HepG2 (cell line): ENCODE data around the gene ZFAND2B. TPM values are rescaled to one million over a fixed set of nuclear protein-coding genes. Genes with fewer than 3 reads are reported as not detected.

Experiments used
- ATAC-seq: fragments of 200-7000 bp; cut with Tn5 transposase; 3 replicates; pipeline ENCODE4 v1.9.1; 2020; ENCODE audit warnings: mild to moderate bottlenecking, moderate library complexity
- BruUV-seq: library from RNA; stranded (reverse); fragments of 400-500 nt; replicated peaks from 2 replicates; lab custom pipeline; 2021; lab: Mats Ljungman, UMichigan
- CTCF ChIA-PET: fragments of 300-600 bp; formaldehyde crosslinking; extraction: SDS; loops from one replicate; lab custom pipeline; 2021; ENCODE audit warnings: low total read pairs, inconsistent platforms, low intra/inter-chr PET ratio; lab: Yijun Ruan, JAX
- POLR2A ChIA-PET: fragments of 350-600 bp; sonication (Branson Sonifier 250); formaldehyde crosslinking; loops from one replicate; lab custom pipeline; 2020; ENCODE audit warnings: antibody characterized with exemption, inconsistent platforms; lab: Yijun Ruan, JAX
- DNase-seq: peaks from one replicate; pipeline ENCODE4 v3.0.0-alpha.2; 2015; ENCODE audit warnings: low spot score
- FAIRE-seq: peaks from 3 replicates; lab custom pipeline; 2011; peaks lifted over from hg19 to GRCh38; lab: Jason Lieb, UNC
- H2AFZ ChIP-seq: one replicate; pipeline ENCODE4 v1.6.1; 2011; ENCODE audit warnings: low read length, inconsistent platforms
- H3K27ac ChIP-seq: fragments of 300-600 bp; 3 replicates; pipeline ENCODE4 v1.8.0; 2011; ENCODE audit warnings: mixed run types, mild to moderate bottlenecking, mixed read lengths, low read length, inconsistent platforms; ENCODE audit not compliant: insufficient read depth; ENCODE audit errors: extremely low read length
- H3K27me3 ChIP-seq, 2 experiments: fragments of 200-600 bp in 1 of 2; 2 replicates in 1 of 2; 3 replicates in 1 of 2; pipeline versions ENCODE4 v1.6.0 to v1.8.0; 2011; ENCODE audit warnings: low read length in 2 of 2, mild to moderate bottlenecking in 2 of 2, moderate library complexity in 2 of 2, inconsistent platforms in 1 of 2; ENCODE audit not compliant: insufficient read depth in 2 of 2, control insufficient read depth in 1 of 2
- H3K36me3 ChIP-seq, 2 experiments: fragments of 200-600 bp in 1 of 2; replicated peaks in 1 of 2; 2 replicates in 1 of 2; 3 replicates in 1 of 2; pipeline versions ENCODE4 v1.5.1 to v1.8.0; 2011; ENCODE audit warnings: low read length in 2 of 2, inconsistent platforms in 1 of 2; ENCODE audit not compliant: insufficient read depth in 2 of 2, control insufficient read depth in 1 of 2
- H3K4me1 ChIP-seq: 2 replicates; pipeline ENCODE4 v1.5.1; 2012; ENCODE audit warnings: low read length, inconsistent platforms; ENCODE audit not compliant: insufficient read depth
- H3K4me2 ChIP-seq: 2 replicates; pipeline ENCODE4 v1.6.0; 2011; ENCODE audit warnings: low read depth, low read length, inconsistent platforms
- H3K4me3 ChIP-seq, 3 experiments: fragments of 200-600 bp in 1 of 3; sonication (generic), shearing (Covaris generic) in 1 of 3; replicated peaks in 1 of 3; 2 replicates each; pipeline ENCODE4 v1.5.1; 2011 to 2016; ENCODE audit warnings: low read length in 3 of 3, inconsistent platforms in 2 of 3, low read depth in 2 of 3, mild to moderate bottlenecking in 2 of 3, control low read depth in 1 of 3, mixed read lengths in 1 of 3; ENCODE audit not compliant: insufficient read depth in 1 of 3
- H3K79me2 ChIP-seq: one replicate; pipeline ENCODE4 v1.6.1; 2011; ENCODE audit warnings: low read length, inconsistent platforms; ENCODE audit not compliant: insufficient read depth
- H3K9ac ChIP-seq: 2 replicates; pipeline ENCODE4 v1.6.0; 2011; ENCODE audit warnings: mild to moderate bottlenecking, low read depth, low read length, inconsistent platforms; ENCODE audit not compliant: insufficient read depth
- H3K9me3 ChIP-seq: 2 replicates; pipeline ENCODE4 v1.5.1; 2012; ENCODE audit warnings: mild to moderate bottlenecking, low read length
- H4K20me1 ChIP-seq: 2 replicates; pipeline ENCODE4 v1.6.0; 2011; ENCODE audit warnings: inconsistent platforms, mild to moderate bottlenecking, low read length, moderate library complexity; ENCODE audit not compliant: insufficient read depth
- CEBPZ ChIP-seq: IDR thresholded peaks from 2 replicates; pipeline ENCODE4 v1.6.1; 2012; ENCODE audit warnings: low read length, improper control_type of control experiment
- ZNF121 ChIP-seq: sonication (generic); formaldehyde crosslinking; IDR thresholded peaks from 2 replicates; pipeline ENCODE4 v1.5.0; 2020; ENCODE audit warnings: mild to moderate bottlenecking, missing genetic modification reagents
- ZNF674 ChIP-seq: sonication (generic); formaldehyde crosslinking; IDR thresholded peaks from 2 replicates; pipeline ENCODE4 v1.5.0; 2020; ENCODE audit warnings: low read depth, mild to moderate bottlenecking, missing genetic modification reagents
- ZNF776 ChIP-seq: sonication (generic); formaldehyde crosslinking; IDR thresholded peaks from 2 replicates; pipeline ENCODE4 v1.4.0; 2020; ENCODE audit warnings: mild to moderate bottlenecking, missing genetic modification reagents
- WGBS: methylation state at CpG from one replicate; pipeline ENCODE4 v1.1.6; 2017; ENCODE audit warnings: low lambda C conversion rate; 5-methylcytosine and 5-hydroxymethylcytosine counted together
- in situ Hi-C: cut with HindIII; loops from 2 replicates; pipeline ENCODE4 v1.10.0; 2017; ENCODE audit warnings: low pct_unique_long_range_greater_than_20kb; ENCODE audit not compliant: extremely low pct_ligation_motif_present
- intact Hi-C: fragments of 100-400 bp; cut with micrococcal nuclease; formaldehyde crosslinking; loops from one replicate; pipeline ENCODE4 v1.10.0; 2022; ENCODE audit not compliant: unreplicated experiment
- polyA plus RNA-seq, 8 experiments: library from polyadenylated mRNA; depleted of rRNA in 3 of 8; stranded (reverse) in 7 of 8; unstranded in 1 of 8; fragments of >200 nt; fragmentation: Illumina TruSeq in 4 of 8; extraction: Trizol in 4 of 8; gene quantifications; 2 replicates each; pipeline versions ENCODE4 v1.2.1 to v1.2.3, GENCODE V29; 2011 to 2016; ENCODE audit warnings: low read depth in 4 of 8, missing spikeins in 1 of 8, mixed read lengths in 1 of 8; ENCODE audit not compliant: insufficient read depth in 1 of 8
- total RNA-seq, 5 experiments: library from RNA; depleted of rRNA; stranded (reverse); fragments of >200 nt; fragmentation: Illumina TruSeq; extraction: Trizol; gene quantifications; 2 replicates each; pipeline ENCODE4 v1.2.3, GENCODE V29; 2016; ENCODE audit warnings: low read depth in 1 of 5

The ZFAND2B gene
- total and polyA plus RNA-seq, 2 of the 13 experiments (the other 11 are each of a cell fraction or from before 2014, with no cell fraction given) = 53.3 to 115 TPM

- peaks cover 6% of the 10 kb centered on the region for H3K79me2 ChIP-seq
- POLR2A ChIA-PET = interaction anchor here (1.3 to 1.4 kb wide), 2 partner anchors 28 to 183 kb away, joined by 3 to 6 read pairs; partner anchors contain the start of genes CNPPD1 and DNPEP
- no TSS peak for BruUV-seq
- no peaks in the 10 kb centered on the region; a peak in 1 of 5 replicates for H3K27me3 ChIP-seq
- H4K20me1 ChIP-seq = no peaks in the 10 kb centered on the region
- no peaks in the 10 kb centered on the region for H3K9me3 ChIP-seq
- no peak overlapping the region for H3K4me3 ChIP-seq
- H3K4me1 ChIP-seq = peaks cover 53% of the 10 kb centered on the region
- H2AFZ ChIP-seq = no peak overlapping the region
- no peak for ATAC-seq
- peaks cover 2 to 6% of the 10 kb centered on the region in 2 experiments for H3K36me3 ChIP-seq
- in situ Hi-C loops = loop anchor here (5.0 kb wide), 1 partner anchor 32 kb away; the partner anchor contains the start of gene SLC23A3
- CTCF ChIA-PET = no interaction called here
- no peak overlapping the region for H3K4me2 ChIP-seq
- H3K27ac ChIP-seq = no peak overlapping the region
- no peak for DNase-seq
- intact Hi-C loops = no loop called here
- FAIRE-seq = no peak
- 88% methylated on average over 7 of the region's 7 CpGs for WGBS
- H3K9ac ChIP-seq = no peak overlapping the region
- no peak for TF ChIP-seq ZNF674 (CRISPR knock-in tag)
- 0 out of 2 replicates have a peak, but pooled peaks have one; percentile 50 for TF ChIP-seq ZNF776 (CRISPR knock-in tag)
These were observed 2.0 kb upstream of the ZFAND2B start for GRCh38 chr2:219204425-219205164.

- H3K27me3 ChIP-seq = no peaks in the 10 kb centered on the region; a peak in 1 of 5 replicates
- ATAC-seq (no peak), DNase-seq (no peak), FAIRE-seq (no peak)
- POLR2A ChIA-PET = interaction anchor here (1.4 to 5.6 kb wide), 2 partner anchors 12 to 29 kb away, joined by 3 to 196 read pairs; partner anchors contain the start of genes ABCB6 and CNPPD1
- no peak overlapping the region for H3K4me2 ChIP-seq
- no peaks in the 10 kb centered on the region for H4K20me1 ChIP-seq
- no peaks in the 10 kb centered on the region for H3K9me3 ChIP-seq
- peaks cover 2 to 11% of the 10 kb centered on the region in 2 experiments for H3K36me3 ChIP-seq
- BruUV-seq = no TSS peak
- in situ Hi-C loops (loop anchor here (5.0 kb wide), 1 partner anchor 33 kb away; the partner anchor contains the start of gene SLC23A3), intact Hi-C loops (no loop called here)
- 83% methylated on average over 5 of the region's 5 CpGs for WGBS
- no peak overlapping the region for H3K9ac ChIP-seq
- H3K79me2 ChIP-seq = peaks cover 6% of the 10 kb centered on the region
- H3K27ac ChIP-seq = no peak overlapping the region
- H2AFZ ChIP-seq = no peak overlapping the region
- peaks cover 53% of the 10 kb centered on the region for H3K4me1 ChIP-seq
- TF ChIP-seq ZNF121 (CRISPR knock-in tag) = peak; percentile 75; the same call in 1 of the 2 replicates
- TF ChIP-seq CEBPZ = no peak
- TF ChIP-seq, all 625 proteins: peak for 1
- no peak overlapping the region for H3K4me3 ChIP-seq
- CTCF ChIA-PET = interaction anchor here (0.9 kb wide), 1 partner anchor 90 kb away, joined by 3 read pairs; no protein-coding TSS in a partner anchor
These were observed 1.4 kb upstream of the ZFAND2B start for GRCh38 chr2:219205165-219205538.
